ENCODE measurements around the gene ZNF827. TPM values are rescaled to one million over a fixed set of nuclear protein-coding genes. Genes with fewer than 3 reads are reported as not detected.

ZNF827 gene
- total and polyA plus RNA-seq, 7 donors, result 1.7 to 15.2 (median 7.3) TPM

DNA sequence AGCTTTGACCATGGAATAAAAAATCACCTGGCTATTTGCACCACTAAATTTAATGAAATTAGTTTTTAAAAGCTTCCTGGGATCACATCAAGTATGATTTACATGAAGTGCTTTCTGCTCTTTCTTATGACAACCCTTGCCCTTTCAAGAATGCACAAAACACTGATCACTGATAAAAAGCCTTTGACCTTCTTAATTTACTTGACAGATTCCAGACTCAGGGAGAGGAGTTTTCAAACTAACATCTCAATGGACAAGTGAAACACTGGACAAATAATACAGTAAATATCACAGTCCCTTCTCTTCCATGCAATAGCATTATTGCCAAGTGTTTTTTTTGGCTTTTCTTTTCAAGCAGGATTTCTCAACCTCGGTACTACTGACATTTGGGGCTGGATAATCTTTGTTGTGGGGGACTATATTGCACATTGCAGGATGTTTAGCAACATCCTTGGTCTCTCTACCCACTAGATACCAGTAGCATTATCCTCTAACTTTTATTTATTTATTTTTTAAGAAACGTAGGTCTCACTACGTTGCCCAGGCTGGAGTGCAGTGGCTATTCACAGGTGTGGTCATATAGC lies 86.3 kb downstream of the ZNF827 start:
- intact Hi-C loops (cut with DNase I), result no loop called here
- Histone ChIP-seq H3K27ac (no peak overlapping the region), H3K9me3 (no peaks in the 10 kb centered on the region), H3K4me1 (peaks cover 11% of the 10 kb centered on the region), H3K4me3 (no peak overlapping the region), H3K27me3 (ENCODE audit: insufficient read depth in 3 of 3, low read length in 2 of 3) (no peaks in the 10 kb centered on the region), H3K36me3 (ENCODE audit: insufficient read depth in 1 of 2, low read depth in 1 of 2) (peaks cover 0 to 17% of the 10 kb centered on the region in 2 donors)
- WGBS, 3 donors, result 65 to 72% (median 68%) methylated on average over 3 of the region's 3 CpGs
- no peak for DNase-seq
- TF ChIP-seq, protein P1, sequence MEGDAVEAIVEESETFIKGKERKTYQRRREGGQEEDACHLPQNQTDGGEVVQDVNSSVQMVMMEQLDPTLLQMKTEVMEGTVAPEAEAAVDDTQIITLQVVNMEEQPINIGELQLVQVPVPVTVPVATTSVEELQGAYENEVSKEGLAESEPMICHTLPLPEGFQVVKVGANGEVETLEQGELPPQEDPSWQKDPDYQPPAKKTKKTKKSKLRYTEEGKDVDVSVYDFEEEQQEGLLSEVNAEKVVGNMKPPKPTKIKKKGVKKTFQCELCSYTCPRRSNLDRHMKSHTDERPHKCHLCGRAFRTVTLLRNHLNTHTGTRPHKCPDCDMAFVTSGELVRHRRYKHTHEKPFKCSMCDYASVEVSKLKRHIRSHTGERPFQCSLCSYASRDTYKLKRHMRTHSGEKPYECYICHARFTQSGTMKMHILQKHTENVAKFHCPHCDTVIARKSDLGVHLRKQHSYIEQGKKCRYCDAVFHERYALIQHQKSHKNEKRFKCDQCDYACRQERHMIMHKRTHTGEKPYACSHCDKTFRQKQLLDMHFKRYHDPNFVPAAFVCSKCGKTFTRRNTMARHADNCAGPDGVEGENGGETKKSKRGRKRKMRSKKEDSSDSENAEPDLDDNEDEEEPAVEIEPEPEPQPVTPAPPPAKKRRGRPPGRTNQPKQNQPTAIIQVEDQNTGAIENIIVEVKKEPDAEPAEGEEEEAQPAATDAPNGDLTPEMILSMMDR (IDR thresholded peaks at IDR 0.05), result no peak
- peak in 1 of 4 donors; percentile 35 for ATAC-seq

DNA sequence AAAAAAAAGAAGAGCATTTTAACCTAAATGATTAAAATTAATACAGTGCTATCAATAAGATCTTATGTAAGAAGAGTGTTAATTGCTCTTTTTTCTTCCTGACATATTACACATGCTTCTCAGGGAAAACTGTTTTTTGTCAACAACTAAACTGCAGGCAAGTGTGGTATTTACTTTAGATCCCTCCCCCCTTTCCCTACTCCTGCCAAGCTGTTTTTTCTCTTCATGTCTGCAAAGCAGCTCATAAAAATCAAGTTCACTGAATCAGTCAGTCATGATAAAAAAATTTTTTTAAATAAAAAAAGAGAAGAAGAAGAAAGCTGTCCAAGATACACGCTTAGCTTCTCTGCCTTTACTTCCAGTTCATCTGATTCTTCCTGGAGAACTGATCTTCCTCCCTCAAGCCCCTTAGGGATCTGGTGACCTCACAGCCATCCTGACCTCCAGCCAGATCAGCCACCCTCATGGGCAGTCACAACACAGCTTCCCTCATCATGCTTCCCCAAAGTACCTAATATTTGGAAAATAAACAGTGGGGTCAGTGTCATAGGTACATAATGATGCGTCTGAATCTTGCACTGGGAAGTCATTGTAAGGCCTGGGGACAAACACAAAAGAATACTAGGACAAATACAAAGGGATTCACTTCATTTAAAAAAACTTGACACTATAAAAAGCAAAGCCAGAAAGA lies 87.0 kb downstream of the ZNF827 start:
- no peak for ATAC-seq
- 67 to 74% (median 70%) methylated on average over 2 of the region's 2 CpGs for WGBS, 3 donors

DNA sequence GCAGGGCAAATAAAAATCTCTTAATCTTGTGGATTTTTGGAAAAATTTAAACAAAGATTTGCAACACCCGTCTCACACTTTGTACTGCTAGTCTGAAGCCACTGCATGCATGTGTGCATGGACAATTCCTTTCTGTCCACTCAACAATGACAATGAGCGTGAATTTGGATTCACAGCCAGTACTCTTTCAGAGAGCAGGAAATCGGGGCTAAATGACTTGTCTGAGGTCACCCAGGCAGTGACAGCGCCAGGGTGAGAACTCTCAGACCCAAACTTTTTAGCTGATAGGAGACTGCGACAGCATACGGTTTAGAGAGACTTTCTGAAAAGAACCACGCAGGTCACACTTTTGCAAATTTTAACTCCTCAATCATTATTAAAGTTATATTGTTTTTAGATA lies 90.9 kb downstream of the ZNF827 start:
- no peak for DNase-seq
- no peak for ATAC-seq
- Histone ChIP-seq H3K27ac (no peak overlapping the region), H3K4me1 (peaks cover 11% of the 10 kb centered on the region), H3K9me3 (no peaks in the 10 kb centered on the region), H3K36me3 (ENCODE audit: insufficient read depth in 1 of 2, low read depth in 1 of 2) (peaks cover 0 to 38% of the 10 kb centered on the region in 2 donors), H3K4me3 (no peak overlapping the region), H3K27me3 (ENCODE audit: insufficient read depth in 3 of 3, low read length in 2 of 3) (no peaks in the 10 kb centered on the region)
- intact Hi-C loops (cut with DNase I), result loop anchor here in 1 of 2 donors (10.0 kb wide), 1 partner anchor 327 kb away; the partner anchor contains the start of gene LSM6
- WGBS, 3 donors, result 68 to 72% (median 70%) methylated on average over 7 of the region's 7 CpGs
- TF ChIP-seq, protein P1 (IDR thresholded peaks at IDR 0.05), result no peak

More for the DNA sequence above, 87.0 kb downstream of the ZNF827 start:
- Histone ChIP-seq H3K27me3 (ENCODE audit: insufficient read depth in 3 of 3, low read length in 2 of 3) (no peaks in the 10 kb centered on the region), H3K4me3 (no peak overlapping the region), H3K9me3 (no peaks in the 10 kb centered on the region), H3K27ac (no peak overlapping the region), H3K36me3 (ENCODE audit: insufficient read depth in 1 of 2, low read depth in 1 of 2) (peaks cover 0 to 17% of the 10 kb centered on the region in 2 donors), H3K4me1 (peaks cover 11% of the 10 kb centered on the region)
- TF ChIP-seq, protein P1 (IDR thresholded peaks at IDR 0.05), result no peak
- no peak for DNase-seq
- intact Hi-C loops (cut with DNase I), result no loop called here

DNA sequence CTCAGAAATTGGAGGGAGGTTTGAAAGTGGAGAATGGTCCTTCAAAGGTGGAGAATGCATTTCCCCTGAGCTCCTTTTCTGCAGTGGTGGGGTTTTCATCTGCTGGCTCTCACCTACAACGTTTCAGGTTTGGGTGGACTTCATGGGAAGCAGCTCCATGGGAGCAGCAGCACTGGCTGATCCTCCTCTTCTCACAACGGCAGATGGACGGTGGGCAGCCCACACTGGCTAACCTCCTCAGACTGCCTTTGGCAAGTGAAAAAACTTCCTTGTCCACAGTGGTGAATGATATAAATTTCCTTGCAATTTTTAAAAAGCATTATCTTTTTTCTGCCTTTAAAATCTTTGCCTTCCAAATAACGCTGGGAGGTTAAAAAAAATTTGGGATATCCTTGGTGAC lies 93.5 kb downstream of the ZNF827 start:
- H3K27me3 ChIP-seq (ENCODE audit: insufficient read depth in 3 of 3, low read length in 2 of 3), result no peaks in the 10 kb centered on the region
- no peaks in the 10 kb centered on the region for H3K4me1 ChIP-seq
- ATAC-seq (no peak), DNase-seq (no peak)
- no peak overlapping the region for H3K27ac ChIP-seq
- no peak overlapping the region for H3K4me3 ChIP-seq
- peaks cover 0 to 44% of the 10 kb centered on the region in 2 donors for H3K36me3 ChIP-seq (ENCODE audit: insufficient read depth in 1 of 2, low read depth in 1 of 2)
- no peaks in the 10 kb centered on the region for H3K9me3 ChIP-seq
- intact Hi-C loops (cut with DNase I), result loop anchor here in 1 of 2 donors (10.0 kb wide), 1 partner anchor 330 kb away; the partner anchor contains the start of gene LSM6
- TF ChIP-seq, protein P1 (IDR thresholded peaks at IDR 0.05), result no peak
- WGBS, 3 donors, result 82 to 89% (median 88%) methylated on average over 4 of the region's 4 CpGs
